RPMI7951 (cell line): Measurements from ENCODE around the gene TTC28. TPM values are rescaled to one million over a fixed set of nuclear protein-coding genes. Genes with fewer than 3 reads are reported as not detected.

Experiments used
- DNase-seq: peaks from one replicate; pipeline ENCODE4 v3.0.0-alpha.2; 2012; ENCODE audit warnings: low read depth
- total RNA-seq: library from RNA; depleted of rRNA; stranded (reverse); fragments of >200 nt; shearing (Covaris generic); gene quantifications from 2 replicates; pipeline ENCODE4 v1.2.3, GENCODE V29; 2014

TTC28 gene
- total RNA-seq, 1 experiment from 2014 or later = 0.96 TPM

- DNase-seq = no peak
Measured at GRCh38 chr22:28357193-28357592, 322.4 kb downstream of the TTC28 start.

- no peak for DNase-seq
Measured at GRCh38 chr22:28351476-28351875, 328.2 kb downstream of the TTC28 start.

- no peak for DNase-seq
Measured at GRCh38 chr22:28348613-28349609, 330.7 kb downstream of the TTC28 start.

GRCh38 chr22:28346308-28346707 is 333.3 kb downstream of the TTC28 start:
- no peak for DNase-seq

- DNase-seq = peak; percentile 7
Measured at GRCh38 chr22:28344918-28345703, 334.5 kb downstream of the TTC28 start.

- DNase-seq = peak; percentile 17
Measured at GRCh38 chr22:28341001-28341400, 338.6 kb downstream of the TTC28 start.

GRCh38 chr22:28333088-28333487 is 346.6 kb downstream of the TTC28 start:
- DNase-seq = no peak

GRCh38 chr22:28332410-28332809 is 347.2 kb downstream of the TTC28 start:
- DNase-seq = no peak

GRCh38 chr22:28331695-28332094 is 347.9 kb downstream of the TTC28 start:
- no peak for DNase-seq

- no peak for DNase-seq
Measured at GRCh38 chr22:28329186-28330073, 350.2 kb downstream of the TTC28 start.

GRCh38 chr22:28328756-28329155 is 350.9 kb downstream of the TTC28 start:
- DNase-seq = no peak

GRCh38 chr22:28316014-28316413 is 363.6 kb downstream of the TTC28 start:
- no peak for DNase-seq

- DNase-seq = no peak
Measured at GRCh38 chr22:28314959-28315358, 364.7 kb downstream of the TTC28 start.

- no peak for DNase-seq
Measured at GRCh38 chr22:28310299-28310698, 369.3 kb downstream of the TTC28 start.

- no peak for DNase-seq
Measured at GRCh38 chr22:28299753-28300152, 379.9 kb downstream of the TTC28 start.

GRCh38 chr22:28299309-28299708 is 380.3 kb downstream of the TTC28 start:
- no peak for DNase-seq

- DNase-seq = peak; percentile 37
Measured at GRCh38 chr22:28297504-28297903, 382.1 kb downstream of the TTC28 start.

- no peak for DNase-seq
Measured at GRCh38 chr22:28296452-28296851, 383.2 kb downstream of the TTC28 start.

- peak; percentile 1 for DNase-seq
Measured at GRCh38 chr22:28283068-28283654, 396.5 kb downstream of the TTC28 start.

GRCh38 chr22:28282405-28283067 is 397.1 kb downstream of the TTC28 start:
- DNase-seq = no peak

GRCh38 chr22:28279888-28280287 is 399.8 kb downstream of the TTC28 start:
- no peak for DNase-seq
